Measurements from ENCODE around the gene TTLL5.

GRCh38 chr14:75877292-75877691 is 216.2 kb downstream of the TTLL5 start:
- no peak for TF ChIP-seq CTCF (IDR thresholded peaks at IDR 0.05; ENCODE audit: insufficient read depth, low read length)
- TF ChIP-seq POLR2AphosphoS5 (IDR thresholded peaks at IDR 0.05; ENCODE audit: low read depth), result no peak
- TF ChIP-seq REST (IDR thresholded peaks at IDR 0.05; ENCODE audit: insufficient replicate concordance, low read depth), result no peak
- no peak for TF ChIP-seq GABPA (IDR thresholded peaks at IDR 0.05; ENCODE audit: low read depth)
